ENCODE data around the gene GALNT14.

The GALNT14 gene

DNA sequence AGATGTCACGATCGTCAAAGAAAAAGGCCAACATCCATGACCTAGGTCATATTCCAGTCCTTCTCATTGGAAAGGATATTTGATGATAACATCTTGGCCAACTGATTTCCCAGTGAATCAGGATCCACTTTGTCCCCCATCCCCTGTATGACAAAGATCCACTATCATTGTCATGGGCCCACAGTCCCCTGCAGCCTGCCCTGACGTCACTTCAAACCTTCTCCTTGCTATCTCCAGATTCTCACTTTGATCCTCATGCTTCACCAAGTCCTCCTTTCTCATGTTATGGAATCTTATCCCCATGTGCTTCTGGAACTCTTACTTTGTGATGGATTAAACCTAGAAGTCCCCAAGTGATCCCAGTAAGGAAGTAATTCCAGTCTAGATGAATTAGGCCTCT, 25.7 kb downstream of the GALNT14 start:
- ChIA-PET CTCF (no interaction called here), POLR2A (ENCODE audit: low non-redundant PET) (no interaction called here)
- no peak for DNase-seq (ENCODE audit: low spot score)
- no peak overlapping the region for H3K27ac ChIP-seq
- TF ChIP-seq, protein P1, sequence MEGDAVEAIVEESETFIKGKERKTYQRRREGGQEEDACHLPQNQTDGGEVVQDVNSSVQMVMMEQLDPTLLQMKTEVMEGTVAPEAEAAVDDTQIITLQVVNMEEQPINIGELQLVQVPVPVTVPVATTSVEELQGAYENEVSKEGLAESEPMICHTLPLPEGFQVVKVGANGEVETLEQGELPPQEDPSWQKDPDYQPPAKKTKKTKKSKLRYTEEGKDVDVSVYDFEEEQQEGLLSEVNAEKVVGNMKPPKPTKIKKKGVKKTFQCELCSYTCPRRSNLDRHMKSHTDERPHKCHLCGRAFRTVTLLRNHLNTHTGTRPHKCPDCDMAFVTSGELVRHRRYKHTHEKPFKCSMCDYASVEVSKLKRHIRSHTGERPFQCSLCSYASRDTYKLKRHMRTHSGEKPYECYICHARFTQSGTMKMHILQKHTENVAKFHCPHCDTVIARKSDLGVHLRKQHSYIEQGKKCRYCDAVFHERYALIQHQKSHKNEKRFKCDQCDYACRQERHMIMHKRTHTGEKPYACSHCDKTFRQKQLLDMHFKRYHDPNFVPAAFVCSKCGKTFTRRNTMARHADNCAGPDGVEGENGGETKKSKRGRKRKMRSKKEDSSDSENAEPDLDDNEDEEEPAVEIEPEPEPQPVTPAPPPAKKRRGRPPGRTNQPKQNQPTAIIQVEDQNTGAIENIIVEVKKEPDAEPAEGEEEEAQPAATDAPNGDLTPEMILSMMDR (conservative IDR thresholded peaks at IDR 0.05; ENCODE audit: low read depth) = no peak

DNA sequence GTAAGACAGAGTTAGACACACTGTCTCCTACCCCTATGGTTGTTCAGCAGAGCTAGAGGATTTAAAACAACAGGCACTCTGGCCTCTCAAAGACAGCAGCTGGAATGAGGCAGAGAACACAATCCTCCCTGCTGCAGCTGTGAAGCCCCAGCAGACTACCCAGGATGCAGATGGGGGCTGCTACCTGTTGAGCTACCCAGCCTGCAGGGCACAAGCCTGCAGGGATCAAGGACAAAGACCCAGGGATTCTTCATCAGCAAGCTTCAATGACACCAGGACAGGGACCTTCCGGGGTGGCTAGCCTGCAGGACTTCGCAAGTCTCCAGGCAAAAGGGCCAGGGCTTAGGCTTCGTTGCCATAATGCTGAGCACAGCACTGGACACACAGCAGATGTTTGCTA, 27.2 kb downstream of the GALNT14 start:
- TF ChIP-seq, protein P1 (conservative IDR thresholded peaks at IDR 0.05; ENCODE audit: low read depth) = no peak
- ChIA-PET POLR2A (ENCODE audit: low non-redundant PET) (no interaction called here), CTCF (interaction anchor here (1.3 kb wide), 1 partner anchor 59 kb away, joined by 4 read pairs; no protein-coding TSS in a partner anchor)
- no peak for DNase-seq (ENCODE audit: low spot score)
- H3K27ac ChIP-seq = no peak overlapping the region

DNA sequence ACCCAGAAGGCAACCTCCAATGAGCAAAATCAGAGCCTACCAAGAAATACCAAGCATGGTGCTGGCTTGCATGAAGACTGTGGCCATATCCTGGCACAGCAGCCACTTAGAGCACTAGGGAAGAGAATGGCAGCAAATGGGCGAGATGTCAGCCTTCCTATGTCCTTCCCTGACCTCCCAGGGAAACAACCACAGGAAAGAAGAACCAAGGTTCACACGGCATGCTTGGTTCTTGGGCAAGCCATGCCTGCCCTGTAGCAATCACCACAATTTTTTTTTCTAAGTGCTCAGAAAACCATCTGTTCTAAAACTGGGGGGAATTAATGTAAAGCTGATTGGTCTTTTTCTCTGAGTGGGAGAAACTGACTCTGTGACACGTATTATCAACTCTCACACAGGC, 27.8 kb downstream of the GALNT14 start:
- H3K27ac ChIP-seq = no peak overlapping the region
- DNase-seq (ENCODE audit: low spot score) = no peak
- TF ChIP-seq, protein P1 (conservative IDR thresholded peaks at IDR 0.05; ENCODE audit: low read depth) = no peak
- CTCF ChIA-PET = interaction anchor here (1.3 kb wide), 1 partner anchor 60 kb away, joined by 4 read pairs; no protein-coding TSS in a partner anchor
- POLR2A ChIA-PET (ENCODE audit: low non-redundant PET) = no interaction called here

DNA sequence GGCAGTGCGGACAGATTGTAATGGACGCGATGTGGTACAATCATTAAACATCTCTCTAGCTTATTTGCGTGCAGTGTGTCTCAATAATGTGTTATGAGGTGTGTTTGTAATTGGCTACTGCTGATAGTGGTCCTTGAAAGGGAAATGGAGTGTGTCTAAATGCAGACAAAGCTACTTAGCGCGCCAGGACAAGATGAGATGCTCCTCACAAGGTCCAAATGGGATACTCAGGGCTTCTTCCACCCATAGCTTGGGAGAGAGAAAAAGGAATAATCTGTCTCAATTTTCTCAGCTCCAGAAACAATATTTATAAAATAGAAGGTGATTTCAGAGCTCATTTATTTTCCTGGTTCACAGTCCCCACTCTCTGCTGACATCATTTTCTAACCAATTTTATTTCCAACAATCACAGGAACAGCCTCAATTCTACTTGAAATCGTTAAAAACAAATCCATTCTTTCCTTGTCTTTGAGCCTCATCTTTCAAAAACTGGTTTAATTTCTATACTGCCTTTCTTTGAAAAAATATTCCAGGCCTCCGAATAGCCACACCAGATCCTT, 28.5 kb downstream of the GALNT14 start:
- TF ChIP-seq, protein P1 (conservative IDR thresholded peaks at IDR 0.05; ENCODE audit: low read depth) = no peak
- ChIA-PET POLR2A (ENCODE audit: low non-redundant PET) (no interaction called here), CTCF (interaction anchor here (0.7 to 1.3 kb wide), 2 partner anchors 60 to 403 kb away, joined by 4 read pairs; no protein-coding TSS in a partner anchor)
- DNase-seq (ENCODE audit: low spot score) = no peak
- no peak overlapping the region for H3K27ac ChIP-seq

DNA sequence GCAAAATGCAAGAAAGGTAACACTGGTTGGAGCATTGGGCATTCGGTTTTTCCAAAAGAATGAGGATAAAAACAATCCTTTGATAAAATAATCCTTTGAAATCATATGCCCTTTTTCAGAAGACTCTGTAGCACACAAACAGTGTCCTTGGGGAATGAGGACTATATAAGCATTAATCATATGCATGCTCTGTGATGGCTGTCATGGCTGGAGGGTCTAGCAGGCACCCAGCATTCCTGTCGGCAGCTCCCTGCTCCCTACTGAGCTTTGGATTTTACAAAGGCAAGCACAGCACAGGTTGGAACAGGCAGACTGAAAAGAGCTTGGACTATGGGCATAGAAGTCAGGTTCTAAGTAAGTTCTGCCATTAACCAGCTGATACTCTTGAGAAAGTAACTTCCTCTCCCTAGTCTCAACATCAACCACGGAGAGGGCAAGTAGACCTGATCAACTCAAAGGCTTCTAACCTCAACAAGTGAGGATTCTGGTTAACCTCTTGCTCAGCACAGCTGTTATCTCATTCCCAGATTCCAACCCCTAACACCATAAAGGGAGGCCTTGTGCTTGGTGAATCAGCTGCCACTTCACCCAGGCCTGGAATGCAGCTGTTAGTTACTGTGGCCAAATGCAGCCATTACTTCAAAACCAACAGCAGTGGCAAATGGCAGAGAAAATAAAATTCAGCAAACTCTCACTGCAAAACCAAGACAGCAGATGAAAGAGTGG, 29.5 kb downstream of the GALNT14 start:
- ChIA-PET CTCF (interaction anchor here (0.7 kb wide), 1 partner anchor 402 kb away, joined by 4 read pairs; no protein-coding TSS in a partner anchor), POLR2A (ENCODE audit: low non-redundant PET) (no interaction called here)
- no peak for DNase-seq (ENCODE audit: low spot score)
- TF ChIP-seq, protein P1 (conservative IDR thresholded peaks at IDR 0.05; ENCODE audit: low read depth) = no peak
- no peak overlapping the region for H3K27ac ChIP-seq

DNA sequence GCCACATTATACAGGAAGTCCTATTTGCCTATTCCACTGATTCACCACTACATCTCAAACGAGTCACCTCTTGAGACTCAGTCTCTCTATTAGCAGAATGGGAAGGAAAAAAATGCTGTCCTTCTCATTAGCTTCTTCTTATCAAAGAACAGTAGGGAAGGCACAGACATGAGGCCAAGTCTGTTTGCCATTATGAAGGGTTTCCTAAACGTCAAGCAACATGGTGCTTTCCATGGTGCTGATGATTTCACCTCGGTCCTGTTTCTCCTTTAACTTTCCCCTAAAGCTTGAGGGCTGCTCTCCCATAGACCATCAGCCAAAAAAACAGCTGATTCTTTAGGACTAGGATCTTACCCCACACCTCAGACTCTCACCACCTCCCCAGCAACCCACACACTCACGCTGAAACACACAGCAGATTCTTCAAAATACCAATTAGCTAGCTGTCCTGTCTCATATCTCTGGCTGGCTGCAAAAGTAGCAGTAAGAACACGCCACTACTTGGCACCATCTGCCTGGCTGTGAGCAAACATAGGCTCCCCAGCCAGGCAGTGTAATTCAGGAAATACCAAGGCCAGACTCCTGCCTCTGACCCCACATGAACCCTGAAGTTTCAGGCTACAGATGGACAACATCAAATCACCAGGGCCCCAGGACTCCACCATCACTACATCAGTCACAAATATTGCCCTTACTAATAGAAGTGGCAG, 30.5 kb downstream of the GALNT14 start:
- DNase-seq (ENCODE audit: low spot score) = peak; percentile 14
- CTCF ChIA-PET = interaction anchor here (0.5 kb wide), 1 partner anchor 951 kb away, joined by 3 read pairs; no protein-coding TSS in a partner anchor

More for the DNA sequence above, 30.5 kb downstream of the GALNT14 start:
- TF ChIP-seq, protein P1 (conservative IDR thresholded peaks at IDR 0.05; ENCODE audit: low read depth) = no peak
- H3K27ac ChIP-seq = no peak overlapping the region
- POLR2A ChIA-PET (ENCODE audit: low non-redundant PET) = no interaction called here

Data from RWPE1 (cell line).